SK-N-SH (cell line): Measurements from ENCODE around the gene TRIM46.
A peak's percentile ranks its signal among the peaks of the same experiment; 100 is the strongest.

Source experiments
- EZH2phosphoT487 ChIP-seq: fragments of 200-600 bp; sonication (generic); IDR thresholded peaks from 2 replicates; pipeline ENCODE4 v1.6.1; 2017; ENCODE audit warnings: low read depth, mixed run types, mild to moderate bottlenecking, antibody characterized with exemption, moderate library complexity, borderline replicate concordance
- FOXM1 ChIP-seq: IDR thresholded peaks from 2 replicates; pipeline ENCODE4 v1.4.0; 2012; ENCODE audit warnings: low read depth, mild to moderate bottlenecking
- GABPA ChIP-seq: IDR thresholded peaks from 2 replicates; pipeline ENCODE4 v1.4.0; 2012; ENCODE audit warnings: low read depth, mild to moderate bottlenecking
- MXI1 ChIP-seq: IDR thresholded peaks from 2 replicates; pipeline ENCODE4 v1.6.1; 2012; ENCODE audit warnings: mild to moderate bottlenecking, low read depth, low read length, improper control_type of control experiment
- POLR2AphosphoS5 ChIP-seq: IDR thresholded peaks from 2 replicates; pipeline ENCODE4 v1.6.1; 2012; ENCODE audit warnings: low read depth, low read length
- RAD21 ChIP-seq: IDR thresholded peaks from 2 replicates; pipeline ENCODE4 v1.6.1; 2012; ENCODE audit warnings: mild to moderate bottlenecking, low read length
- REST ChIP-seq: IDR thresholded peaks from 2 replicates; pipeline ENCODE4 v1.6.1; 2012; ENCODE audit warnings: mild to moderate bottlenecking, low read depth, low read length, moderate library complexity
- RFX5 ChIP-seq: IDR thresholded peaks from 2 replicates; pipeline ENCODE4 v1.6.1; 2012; ENCODE audit warnings: mild to moderate bottlenecking, improper control_type of control experiment, low read length
- SIN3A ChIP-seq: IDR thresholded peaks from 2 replicates; pipeline ENCODE4 v1.6.1; 2012; ENCODE audit warnings: low read depth, mild to moderate bottlenecking, low read length, moderate library complexity, borderline replicate concordance
- SMC3 ChIP-seq: IDR thresholded peaks from 2 replicates; pipeline ENCODE4 v1.6.1; 2012; ENCODE audit warnings: low read depth, low read length, improper control_type of control experiment
- TCF12 ChIP-seq: IDR thresholded peaks from 2 replicates; pipeline ENCODE4 v1.4.0; 2012
- TF ChIP-seq, protein P1 (sequence below): IDR thresholded peaks from 2 replicates; pipeline ENCODE4 v1.4.0; 2012; ENCODE audit warnings: low read depth
- TF ChIP-seq, protein P2 (sequence below): fragments of 200-600 bp; sonication (generic); IDR thresholded peaks from 2 replicates; pipeline ENCODE4 v1.6.1; 2017; ENCODE audit warnings: antibody characterized with exemption, mild to moderate bottlenecking, moderate library complexity

GRCh38 chr1:155219592-155220031, 46.0 kb downstream of the TRIM46 start:
- TF ChIP-seq, protein P1, sequence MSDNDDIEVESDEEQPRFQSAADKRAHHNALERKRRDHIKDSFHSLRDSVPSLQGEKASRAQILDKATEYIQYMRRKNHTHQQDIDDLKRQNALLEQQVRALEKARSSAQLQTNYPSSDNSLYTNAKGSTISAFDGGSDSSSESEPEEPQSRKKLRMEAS: no peak
- TF ChIP-seq MXI1: peak; percentile 8; the same call in 1 of the 2 replicates
- TF ChIP-seq, protein P2, sequence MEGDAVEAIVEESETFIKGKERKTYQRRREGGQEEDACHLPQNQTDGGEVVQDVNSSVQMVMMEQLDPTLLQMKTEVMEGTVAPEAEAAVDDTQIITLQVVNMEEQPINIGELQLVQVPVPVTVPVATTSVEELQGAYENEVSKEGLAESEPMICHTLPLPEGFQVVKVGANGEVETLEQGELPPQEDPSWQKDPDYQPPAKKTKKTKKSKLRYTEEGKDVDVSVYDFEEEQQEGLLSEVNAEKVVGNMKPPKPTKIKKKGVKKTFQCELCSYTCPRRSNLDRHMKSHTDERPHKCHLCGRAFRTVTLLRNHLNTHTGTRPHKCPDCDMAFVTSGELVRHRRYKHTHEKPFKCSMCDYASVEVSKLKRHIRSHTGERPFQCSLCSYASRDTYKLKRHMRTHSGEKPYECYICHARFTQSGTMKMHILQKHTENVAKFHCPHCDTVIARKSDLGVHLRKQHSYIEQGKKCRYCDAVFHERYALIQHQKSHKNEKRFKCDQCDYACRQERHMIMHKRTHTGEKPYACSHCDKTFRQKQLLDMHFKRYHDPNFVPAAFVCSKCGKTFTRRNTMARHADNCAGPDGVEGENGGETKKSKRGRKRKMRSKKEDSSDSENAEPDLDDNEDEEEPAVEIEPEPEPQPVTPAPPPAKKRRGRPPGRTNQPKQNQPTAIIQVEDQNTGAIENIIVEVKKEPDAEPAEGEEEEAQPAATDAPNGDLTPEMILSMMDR: no peak
- no peak for TF ChIP-seq FOXM1
- no peak for TF ChIP-seq SMC3
- TF ChIP-seq RAD21: no peak
- no peak for TF ChIP-seq TCF12
- no peak for TF ChIP-seq EZH2phosphoT487
- no peak for TF ChIP-seq POLR2AphosphoS5
- no peak for TF ChIP-seq SIN3A
- no peak for TF ChIP-seq GABPA
- no peak for TF ChIP-seq RFX5
- TF ChIP-seq REST: no peak
